ENCODE measurements around the gene CAMSAP1. TPM values are rescaled to one million over a fixed set of nuclear protein-coding genes. Genes with fewer than 3 reads are reported as not detected.

The CAMSAP1 gene
- total and polyA plus RNA-seq, 3 donors from 2014 or later, result 44.1 to 102 (median 93.7) TPM

DNA sequence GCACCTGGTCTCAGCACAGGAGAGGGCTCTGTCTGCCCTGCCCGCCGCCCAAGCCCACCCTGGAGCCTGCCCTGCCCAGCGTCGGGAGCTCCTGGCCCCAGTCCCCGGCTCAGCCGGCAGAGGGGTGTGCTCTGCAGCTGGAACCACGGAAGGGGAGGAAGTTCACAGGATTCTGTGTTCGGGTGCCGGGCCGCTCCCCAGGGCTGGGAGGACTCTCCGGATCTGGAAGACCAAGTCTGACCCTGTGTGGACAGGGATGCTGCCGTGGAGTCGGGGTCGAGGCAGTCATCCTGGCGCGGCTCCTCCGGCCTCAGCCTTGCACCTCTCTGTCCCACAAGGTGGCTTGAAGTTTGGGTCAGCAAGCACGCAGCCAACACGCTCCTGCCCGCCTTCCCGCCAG, 126.7 kb downstream of the CAMSAP1 start:
- H3K27me3 ChIP-seq, result no peaks in the 10 kb centered on the region
- DNase-seq, result no peak
- TF ChIP-seq, protein P1, sequence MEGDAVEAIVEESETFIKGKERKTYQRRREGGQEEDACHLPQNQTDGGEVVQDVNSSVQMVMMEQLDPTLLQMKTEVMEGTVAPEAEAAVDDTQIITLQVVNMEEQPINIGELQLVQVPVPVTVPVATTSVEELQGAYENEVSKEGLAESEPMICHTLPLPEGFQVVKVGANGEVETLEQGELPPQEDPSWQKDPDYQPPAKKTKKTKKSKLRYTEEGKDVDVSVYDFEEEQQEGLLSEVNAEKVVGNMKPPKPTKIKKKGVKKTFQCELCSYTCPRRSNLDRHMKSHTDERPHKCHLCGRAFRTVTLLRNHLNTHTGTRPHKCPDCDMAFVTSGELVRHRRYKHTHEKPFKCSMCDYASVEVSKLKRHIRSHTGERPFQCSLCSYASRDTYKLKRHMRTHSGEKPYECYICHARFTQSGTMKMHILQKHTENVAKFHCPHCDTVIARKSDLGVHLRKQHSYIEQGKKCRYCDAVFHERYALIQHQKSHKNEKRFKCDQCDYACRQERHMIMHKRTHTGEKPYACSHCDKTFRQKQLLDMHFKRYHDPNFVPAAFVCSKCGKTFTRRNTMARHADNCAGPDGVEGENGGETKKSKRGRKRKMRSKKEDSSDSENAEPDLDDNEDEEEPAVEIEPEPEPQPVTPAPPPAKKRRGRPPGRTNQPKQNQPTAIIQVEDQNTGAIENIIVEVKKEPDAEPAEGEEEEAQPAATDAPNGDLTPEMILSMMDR (IDR thresholded peaks at IDR 0.05), result no peak
- no peak for TF ChIP-seq POLR2A (IDR thresholded peaks at IDR 0.05)
- no peaks in the 10 kb centered on the region for H3K4me1 ChIP-seq
- intact Hi-C loops (cut with DNase I; ENCODE audit: low total_unique reads), result no loop called here
- H3K9me3 ChIP-seq, result no peaks in the 10 kb centered on the region
- WGBS, 2 donors, result 85 to 86% methylated on average over 11 to 21 of the region's 21 CpGs
- H3K36me3 ChIP-seq (ENCODE audit: low read depth, missing control alignments), result no peaks in the 10 kb centered on the region
- H3K4me3 ChIP-seq, result no peak overlapping the region
- no peak overlapping the region for H3K27ac ChIP-seq

DNA sequence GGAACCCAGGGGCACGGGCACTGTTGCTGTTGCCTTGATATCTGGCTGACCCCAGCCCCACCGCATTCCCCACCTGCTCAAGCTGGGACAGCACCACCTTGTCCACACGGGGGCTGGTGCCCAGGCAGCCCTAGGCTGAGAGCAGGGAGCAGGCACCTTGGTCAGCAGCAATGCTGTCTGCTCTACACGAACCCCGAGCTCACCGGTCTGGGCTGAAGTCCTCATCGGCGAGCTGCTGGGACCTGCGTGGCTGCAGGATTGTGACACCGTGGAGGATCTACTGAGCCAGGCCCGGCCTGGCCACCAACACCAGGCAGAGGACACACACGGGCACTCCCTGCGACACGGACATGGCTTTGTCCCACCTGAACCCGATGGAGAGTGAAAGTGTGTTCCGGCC, 127.3 kb downstream of the CAMSAP1 start:
- H3K27me3 ChIP-seq, result no peaks in the 10 kb centered on the region
- no peaks in the 10 kb centered on the region for H3K4me1 ChIP-seq
- intact Hi-C loops (cut with DNase I; ENCODE audit: low total_unique reads), result no loop called here

DNA sequence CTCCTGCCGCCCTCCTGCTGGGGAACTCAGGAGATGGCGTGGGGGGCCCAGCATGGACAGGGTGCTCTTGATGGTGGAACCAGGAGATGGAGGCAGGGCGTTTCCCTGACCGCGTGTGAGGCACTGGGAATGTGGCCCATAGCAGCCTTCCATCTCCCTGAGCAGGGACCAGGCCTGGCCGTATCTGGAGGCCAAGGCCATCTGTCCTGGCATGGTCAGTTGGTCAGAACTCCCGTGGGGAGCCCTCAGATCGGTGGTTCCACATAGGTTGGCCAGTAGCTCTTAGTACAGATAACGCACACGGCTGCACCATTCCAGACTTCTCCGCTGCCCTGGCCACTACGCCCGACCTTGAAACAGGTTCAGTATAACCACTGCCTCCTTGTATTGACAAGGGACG, 127.8 kb downstream of the CAMSAP1 start:
- H3K9me3 ChIP-seq, result no peaks in the 10 kb centered on the region
- TF ChIP-seq, protein P1 (IDR thresholded peaks at IDR 0.05), result no peak
- no peak for TF ChIP-seq POLR2A (IDR thresholded peaks at IDR 0.05)
- H3K27ac ChIP-seq, result no peak overlapping the region
- DNase-seq, result no peak
- no peaks in the 10 kb centered on the region for H3K4me1 ChIP-seq
- H3K36me3 ChIP-seq (ENCODE audit: low read depth, missing control alignments), result no peaks in the 10 kb centered on the region
- 53 to 54% methylated on average over 3 to 14 of the region's 14 CpGs for WGBS, 2 donors
- no peaks in the 10 kb centered on the region for H3K27me3 ChIP-seq
- intact Hi-C loops (cut with DNase I; ENCODE audit: low total_unique reads), result no loop called here
- no peak overlapping the region for H3K4me3 ChIP-seq

More for the DNA sequence above, 127.3 kb downstream of the CAMSAP1 start:
- 86 to 93% methylated on average over 16 of the region's 16 CpGs for WGBS, 2 donors
- Histone ChIP-seq H3K27ac (no peak overlapping the region), H3K36me3 (ENCODE audit: low read depth, missing control alignments) (no peaks in the 10 kb centered on the region), H3K4me3 (no peak overlapping the region), H3K9me3 (no peaks in the 10 kb centered on the region)
- no peak for DNase-seq
- TF ChIP-seq POLR2A (IDR thresholded peaks at IDR 0.05), result no peak

DNA sequence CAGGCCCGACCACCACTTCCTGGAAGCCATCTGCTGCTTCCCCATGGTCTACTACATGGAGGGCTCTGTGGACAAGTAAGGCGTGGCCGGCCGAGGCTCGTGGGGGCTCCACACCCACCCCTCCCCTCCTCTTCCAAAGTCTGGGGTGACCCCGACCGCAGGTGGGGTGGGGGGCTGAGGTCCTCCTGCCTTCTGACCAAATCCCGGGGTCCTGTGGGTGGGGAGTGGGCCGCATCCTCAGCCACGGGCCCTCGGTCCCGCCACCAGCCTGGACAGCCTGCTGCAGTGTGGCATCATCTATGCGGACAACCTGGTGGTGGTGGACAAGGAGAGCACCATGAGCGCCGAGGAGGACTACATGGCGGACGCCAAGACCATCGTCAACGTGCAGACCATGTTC, 128.9 kb downstream of the CAMSAP1 start:
- Histone ChIP-seq H3K27me3 (no peaks in the 10 kb centered on the region), H3K4me3 (no peak overlapping the region), H3K4me1 (no peaks in the 10 kb centered on the region), H3K9me3 (no peaks in the 10 kb centered on the region), H3K36me3 (ENCODE audit: low read depth, missing control alignments) (no peaks in the 10 kb centered on the region), H3K27ac (no peak overlapping the region)
- WGBS, 2 donors, result 98% methylated on average over 19 of the region's 19 CpGs; no CpG with 5 or more reads in 1 of the 2 donors
- no peak for DNase-seq
- TF ChIP-seq POLR2A (IDR thresholded peaks at IDR 0.05), result no peak
- TF ChIP-seq, protein P1 (IDR thresholded peaks at IDR 0.05), result no peak
- intact Hi-C loops (cut with DNase I; ENCODE audit: low total_unique reads), result no loop called here

DNA sequence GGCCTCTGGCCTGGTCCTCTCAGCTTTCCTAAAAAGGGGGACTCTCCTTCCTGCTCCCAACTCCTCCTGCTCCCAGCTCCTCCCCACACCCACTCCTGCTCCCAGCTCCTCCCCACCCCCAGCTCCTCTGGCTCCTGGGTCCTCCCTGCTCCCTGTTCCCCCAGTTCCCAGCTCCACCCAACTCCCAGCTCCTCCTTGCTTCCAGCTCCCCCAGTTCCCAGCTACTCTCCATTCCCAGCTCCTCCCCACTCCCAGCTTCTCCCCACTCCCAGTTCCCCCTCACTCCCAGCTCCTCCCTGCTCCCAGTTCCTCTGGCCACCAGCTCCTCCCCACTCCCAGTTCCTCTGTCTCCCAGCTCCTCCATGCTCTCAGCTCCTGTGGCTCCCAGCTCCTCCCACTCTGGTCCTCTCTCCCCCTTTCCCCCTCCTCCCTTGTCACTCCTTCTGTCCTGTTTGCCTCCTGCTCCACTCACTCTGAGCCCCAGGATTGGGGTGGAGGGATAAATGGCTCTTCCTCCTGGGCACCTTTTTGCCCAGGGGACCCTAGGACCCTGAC, 129.6 kb downstream of the CAMSAP1 start:
- no peak for DNase-seq
- Histone ChIP-seq H3K27me3 (no peaks in the 10 kb centered on the region), H3K4me3 (no peak overlapping the region), H3K27ac (no peak overlapping the region), H3K4me1 (no peaks in the 10 kb centered on the region), H3K36me3 (ENCODE audit: low read depth, missing control alignments) (no peaks in the 10 kb centered on the region), H3K9me3 (no peaks in the 10 kb centered on the region)
- TF ChIP-seq POLR2A (IDR thresholded peaks at IDR 0.05), result no peak
- TF ChIP-seq, protein P1 (IDR thresholded peaks at IDR 0.05), result no peak
- intact Hi-C loops (cut with DNase I; ENCODE audit: low total_unique reads), result no loop called here
